ENCODE data around the gene TAL1. TPM values are rescaled to one million over a fixed set of nuclear protein-coding genes. Genes with fewer than 3 reads are reported as not detected.
"Not testable (repeated sequence)": the region's sequence is repeated elsewhere in the genome, so short reads cannot be mapped to it uniquely, and the experiment has no call there.

TAL1 gene
- total RNA-seq, result 1 to 10 TPM in 1 of 4 donors, under 1 TPM in 3; 0.59 to 1.6 (median 0.70) TPM

- in situ Hi-C loops (cut with MboI; ENCODE audit: low sequenced_read_pairs in 4 of 4), result no loop called here
- intact Hi-C loops (cut with DNase I; ENCODE audit: low total_unique reads), result no loop called here
These were observed at the start of gene TAL1 for GRCh38 chr1:47232187-47232874. Gene TAL1 (minus strand): TSS chr1:47232225. CDS start chr1:47225888, 6,337 bp downstream.

GRCh38 chr1:47280142-47280541, 48.1 kb upstream of the TAL1 start:
- DNase-seq (no peak), ATAC-seq (no peak)
- no peaks in the 10 kb centered on the region for H3K4me1 ChIP-seq
- no peaks in the 10 kb centered on the region for H3K27me3 ChIP-seq
- H3K9me3 ChIP-seq, result no peaks in the 10 kb centered on the region
- no peak overlapping the region for H3K27ac ChIP-seq
- H3K36me3 ChIP-seq, result no peaks in the 10 kb centered on the region
- intact Hi-C loops (cut with DNase I; ENCODE audit: low total_unique reads), result no loop called here
- H3K4me3 ChIP-seq, result no peak overlapping the region
- no peak for TF ChIP-seq POLR2A (IDR thresholded peaks at IDR 0.05)
- in situ Hi-C loops (cut with MboI; ENCODE audit: low sequenced_read_pairs in 4 of 4), result no loop called here

More at GRCh38 chr1:47232187-47232874, at the start of gene TAL1:
- no peak for DNase-seq
- H3K4me1 ChIP-seq, result peaks cover 3 to 16% of the 10 kb centered on the region in 2 donors
- H3K27ac ChIP-seq, result peak within 1 kb of the TSS; percentile 60 to 77 (median 72)
- peak in 1 of 2 donors; percentile 30 for ATAC-seq
- H3K4me3 ChIP-seq, result peak within 1 kb of the TSS; percentile 46 to 61 (median 54)
- peaks cover 59 to 65% (median 59%) of the 10 kb centered on the region in 3 donors for H3K27me3 ChIP-seq
- H3K9me3 ChIP-seq, result no peaks in the 10 kb centered on the region
- no peaks in the 10 kb centered on the region for H3K36me3 ChIP-seq
- TF ChIP-seq, protein P1, sequence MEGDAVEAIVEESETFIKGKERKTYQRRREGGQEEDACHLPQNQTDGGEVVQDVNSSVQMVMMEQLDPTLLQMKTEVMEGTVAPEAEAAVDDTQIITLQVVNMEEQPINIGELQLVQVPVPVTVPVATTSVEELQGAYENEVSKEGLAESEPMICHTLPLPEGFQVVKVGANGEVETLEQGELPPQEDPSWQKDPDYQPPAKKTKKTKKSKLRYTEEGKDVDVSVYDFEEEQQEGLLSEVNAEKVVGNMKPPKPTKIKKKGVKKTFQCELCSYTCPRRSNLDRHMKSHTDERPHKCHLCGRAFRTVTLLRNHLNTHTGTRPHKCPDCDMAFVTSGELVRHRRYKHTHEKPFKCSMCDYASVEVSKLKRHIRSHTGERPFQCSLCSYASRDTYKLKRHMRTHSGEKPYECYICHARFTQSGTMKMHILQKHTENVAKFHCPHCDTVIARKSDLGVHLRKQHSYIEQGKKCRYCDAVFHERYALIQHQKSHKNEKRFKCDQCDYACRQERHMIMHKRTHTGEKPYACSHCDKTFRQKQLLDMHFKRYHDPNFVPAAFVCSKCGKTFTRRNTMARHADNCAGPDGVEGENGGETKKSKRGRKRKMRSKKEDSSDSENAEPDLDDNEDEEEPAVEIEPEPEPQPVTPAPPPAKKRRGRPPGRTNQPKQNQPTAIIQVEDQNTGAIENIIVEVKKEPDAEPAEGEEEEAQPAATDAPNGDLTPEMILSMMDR (IDR thresholded peaks at IDR 0.05 in 4 of 5, conservative IDR thresholded peaks at IDR 0.05 in 1 of 5), result no peak
- no peak for TF ChIP-seq POLR2A (IDR thresholded peaks at IDR 0.05)

- in situ Hi-C loops (cut with MboI; ENCODE audit: low sequenced_read_pairs in 4 of 4) (no loop called here), intact Hi-C loops (cut with DNase I; ENCODE audit: low total_unique reads) (no loop called here)
- H3K9me3 ChIP-seq, result no peaks in the 10 kb centered on the region
- H3K27ac ChIP-seq, result no peak overlapping the region
- TF ChIP-seq, protein P1 (IDR thresholded peaks at IDR 0.05 in 4 of 5, conservative IDR thresholded peaks at IDR 0.05 in 1 of 5), result no peak
- TF ChIP-seq POLR2A (IDR thresholded peaks at IDR 0.05), result no peak
- DNase-seq (no peak), ATAC-seq (no peak)
- no peaks in the 10 kb centered on the region for H3K27me3 ChIP-seq
- no peak overlapping the region for H3K4me3 ChIP-seq
- H3K36me3 ChIP-seq, result no peaks in the 10 kb centered on the region
- no peaks in the 10 kb centered on the region for H3K4me1 ChIP-seq
These were observed 44.8 kb upstream of the TAL1 start for GRCh38 chr1:47276850-47277249.

DNA sequence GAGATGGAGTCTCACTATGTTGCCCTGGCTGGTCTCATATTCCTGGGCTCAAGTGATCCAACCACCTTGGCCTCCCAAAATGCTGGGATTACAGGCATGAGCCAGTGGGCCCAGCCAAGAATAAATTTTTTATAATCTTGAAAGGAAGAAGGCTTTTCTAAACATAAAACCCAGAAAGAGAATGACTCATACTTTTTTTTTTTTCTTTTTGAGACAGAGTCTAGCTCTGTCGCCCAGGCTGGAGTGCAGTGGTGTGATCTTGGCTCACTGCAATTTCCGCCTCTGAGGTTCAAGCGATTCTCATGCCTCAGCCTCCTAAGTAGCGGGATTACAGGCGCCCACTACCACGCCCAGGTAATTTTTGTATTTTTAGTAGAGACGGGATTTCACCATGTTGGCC, 43.8 kb upstream of the TAL1 start:
- intact Hi-C loops (cut with DNase I; ENCODE audit: low total_unique reads); H3K9me3 ChIP-seq; DNase-seq; H3K27ac ChIP-seq; H3K4me3 ChIP-seq; H3K36me3 ChIP-seq; H3K4me1 ChIP-seq; H3K27me3 ChIP-seq; in situ Hi-C loops (cut with MboI; ENCODE audit: low sequenced_read_pairs in 4 of 4); ATAC-seq: not testable (repeated sequence)

GRCh38 chr1:47265529-47265928, 33.5 kb upstream of the TAL1 start:
- ATAC-seq (peak; percentile 64 to 78), DNase-seq (peak; percentile 81 to 91)
- H3K27ac ChIP-seq, result peak overlapping the region; percentile 58 to 90 (median 78)
- H3K27me3 ChIP-seq; intact Hi-C loops (cut with DNase I; ENCODE audit: low total_unique reads); H3K9me3 ChIP-seq; H3K4me3 ChIP-seq; H3K36me3 ChIP-seq: not testable (repeated sequence)
- peaks cover 0 to 22% of the 10 kb centered on the region in 2 donors for H3K4me1 ChIP-seq
- in situ Hi-C loops (cut with MboI; ENCODE audit: low sequenced_read_pairs in 4 of 4), result loop anchor here in 2 of 4 donors (10.0 kb wide), 1 partner anchor 71 kb away; the partner anchor contains the start of gene PDZK1IP1 (in 2 of the 2)

GRCh38 chr1:47262787-47263413, 30.9 kb upstream of the TAL1 start:
- peak; percentile 72 for ATAC-seq
- no peaks in the 10 kb centered on the region for H3K9me3 ChIP-seq
- in situ Hi-C loops (cut with MboI; ENCODE audit: low sequenced_read_pairs in 4 of 4), result loop anchor here in 2 of 4 donors (10.0 kb wide), 1 partner anchor 68 kb away; the partner anchor contains the start of gene PDZK1IP1 (in 2 of the 2)
- intact Hi-C loops (cut with DNase I; ENCODE audit: low total_unique reads), result loop anchor here (1.0 to 5.0 kb wide), 2 partner anchors 71 to 84 kb away; partner anchors contain the start of gene PDZK1IP1
- no peaks in the 10 kb centered on the region for H3K36me3 ChIP-seq
- peaks cover 0 to 22% of the 10 kb centered on the region in 2 donors for H3K4me1 ChIP-seq
- peak; percentile 12 to 66 for DNase-seq
- peak overlapping the region in 2 of 4 donors; percentile 43 to 70 for H3K27ac ChIP-seq
- TF ChIP-seq, protein P1 (IDR thresholded peaks at IDR 0.05 in 4 of 5, conservative IDR thresholded peaks at IDR 0.05 in 1 of 5), result peak; percentile 29 to 75 (median 53)
- TF ChIP-seq POLR2A (IDR thresholded peaks at IDR 0.05), result no peak
- no peaks in the 10 kb centered on the region for H3K27me3 ChIP-seq
- H3K4me3 ChIP-seq, result no peak overlapping the region

Data from gastrocnemius medialis (tissue), 4 donors.